ENCODE measurements around the gene FOXP1. TPM values are rescaled to one million over a fixed set of nuclear protein-coding genes. Genes with fewer than 3 reads are reported as not detected.

Gene FOXP1
- total RNA-seq, 3 donors from 2014 or later = 61.9 to 267 (median 146) TPM

- H3K4me3 ChIP-seq = no peak overlapping the region
- no peaks in the 10 kb centered on the region for H3K36me3 ChIP-seq
- no peaks in the 10 kb centered on the region for H3K27me3 ChIP-seq
- H3K9me3 ChIP-seq = no peaks in the 10 kb centered on the region
- peak overlapping the region in 1 of 2 donors; percentile 17 for H3K27ac ChIP-seq
- intact Hi-C loops (cut with DNase I; ENCODE audit: low total_unique reads) = no loop called here
- TF ChIP-seq POLR2AphosphoS5 (IDR thresholded peaks at IDR 0.05) = no peak
- TF ChIP-seq POLR2A (IDR thresholded peaks at IDR 0.05) = no peak
- no peak for TF ChIP-seq CTCF (IDR thresholded peaks at IDR 0.05)
- no peak for DNase-seq (ENCODE audit: low spot score in 2 of 2)
- H3K4me1 ChIP-seq = no peaks in the 10 kb centered on the region
These were observed 556.6 kb downstream of the FOXP1 start for GRCh38 chr3:71026634-71027578.

GRCh38 chr3:71025516-71025915 is 558.0 kb downstream of the FOXP1 start:
- no peaks in the 10 kb centered on the region for H3K27me3 ChIP-seq
- TF ChIP-seq POLR2A (IDR thresholded peaks at IDR 0.05) = no peak
- TF ChIP-seq POLR2AphosphoS5 (IDR thresholded peaks at IDR 0.05) = no peak
- no peak for TF ChIP-seq CTCF (IDR thresholded peaks at IDR 0.05)
- intact Hi-C loops (cut with DNase I; ENCODE audit: low total_unique reads) = no loop called here
- H3K9me3 ChIP-seq = no peaks in the 10 kb centered on the region
- no peak for DNase-seq (ENCODE audit: low spot score in 2 of 2)
- H3K27ac ChIP-seq = peak overlapping the region in 1 of 2 donors; percentile 33
- H3K4me3 ChIP-seq = no peak overlapping the region
- no peaks in the 10 kb centered on the region for H3K36me3 ChIP-seq
- no peaks in the 10 kb centered on the region for H3K4me1 ChIP-seq

GRCh38 chr3:71025010-71025409 is 558.5 kb downstream of the FOXP1 start:
- H3K9me3 ChIP-seq = no peaks in the 10 kb centered on the region
- H3K27ac ChIP-seq = no peak overlapping the region
- no peak for TF ChIP-seq CTCF (IDR thresholded peaks at IDR 0.05)
- TF ChIP-seq POLR2A (IDR thresholded peaks at IDR 0.05) = no peak
- TF ChIP-seq POLR2AphosphoS5 (IDR thresholded peaks at IDR 0.05) = no peak
- H3K4me1 ChIP-seq = no peaks in the 10 kb centered on the region
- intact Hi-C loops (cut with DNase I; ENCODE audit: low total_unique reads) = no loop called here
- H3K4me3 ChIP-seq = no peak overlapping the region
- no peaks in the 10 kb centered on the region for H3K36me3 ChIP-seq
- no peak for DNase-seq (ENCODE audit: low spot score in 2 of 2)
- no peaks in the 10 kb centered on the region for H3K27me3 ChIP-seq

GRCh38 chr3:71022551-71023335 is 560.8 kb downstream of the FOXP1 start:
- Histone ChIP-seq H3K27ac (no peak overlapping the region), H3K4me1 (no peaks in the 10 kb centered on the region), H3K36me3 (no peaks in the 10 kb centered on the region), H3K27me3 (no peaks in the 10 kb centered on the region), H3K9me3 (no peaks in the 10 kb centered on the region), H3K4me3 (no peak overlapping the region)
- intact Hi-C loops (cut with DNase I; ENCODE audit: low total_unique reads) = no loop called here
- TF ChIP-seq POLR2A (IDR thresholded peaks at IDR 0.05) = no peak
- no peak for TF ChIP-seq CTCF (IDR thresholded peaks at IDR 0.05)
- TF ChIP-seq POLR2AphosphoS5 (IDR thresholded peaks at IDR 0.05) = no peak
- no peak for DNase-seq (ENCODE audit: low spot score in 2 of 2)

GRCh38 chr3:71018799-71019198 is 564.7 kb downstream of the FOXP1 start:
- Histone ChIP-seq H3K4me3 (no peak overlapping the region), H3K4me1 (no peaks in the 10 kb centered on the region), H3K27me3 (no peaks in the 10 kb centered on the region), H3K27ac (peak overlapping the region in 1 of 2 donors; percentile 1), H3K9me3 (no peaks in the 10 kb centered on the region), H3K36me3 (no peaks in the 10 kb centered on the region)
- TF ChIP-seq POLR2A (IDR thresholded peaks at IDR 0.05) (no peak), POLR2AphosphoS5 (IDR thresholded peaks at IDR 0.05) (no peak), CTCF (IDR thresholded peaks at IDR 0.05) (no peak)
- intact Hi-C loops (cut with DNase I; ENCODE audit: low total_unique reads) = no loop called here
- DNase-seq (ENCODE audit: low spot score in 2 of 2) = no peak

All from breast epithelium (tissue), 4 donors.